HG03521 (cell line): ENCODE results near the gene MED13.

Experiments used
- ATAC-seq: cut with Tn5 transposase; IDR thresholded peaks from one replicate; pipeline ENCODE4 v1.9.1; 2021; ENCODE audit warnings: mild to moderate bottlenecking, moderate library complexity; ENCODE audit not compliant: unreplicated experiment

MED13 gene

GRCh38 chr17:62062302-62062701 lies 2.8 kb downstream of the MED13 start:
- ATAC-seq, result no peak

- ATAC-seq, result no peak
Observed at GRCh38 chr17:62059414-62059813, 5.7 kb downstream of the MED13 start.

GRCh38 chr17:62058611-62059010 lies 6.5 kb downstream of the MED13 start:
- no peak for ATAC-seq

- ATAC-seq, result no peak
Observed at GRCh38 chr17:62057696-62058095, 7.4 kb downstream of the MED13 start.

- no peak for ATAC-seq
Observed at GRCh38 chr17:62052765-62053338, 12.2 kb downstream of the MED13 start.

GRCh38 chr17:62051053-62051452 lies 14.0 kb downstream of the MED13 start:
- ATAC-seq, result no peak

- no peak for ATAC-seq
Observed at GRCh38 chr17:62049299-62049698, 15.8 kb downstream of the MED13 start.

GRCh38 chr17:62048262-62048661 lies 16.8 kb downstream of the MED13 start:
- no peak for ATAC-seq

- ATAC-seq, result no peak
Observed at GRCh38 chr17:62045517-62045916, 19.6 kb downstream of the MED13 start.

GRCh38 chr17:62045109-62045508 lies 20.0 kb downstream of the MED13 start:
- ATAC-seq, result no peak

GRCh38 chr17:62043602-62044001 lies 21.5 kb downstream of the MED13 start:
- no peak for ATAC-seq

GRCh38 chr17:62043140-62043539 lies 21.9 kb downstream of the MED13 start:
- no peak for ATAC-seq

- ATAC-seq, result no peak
Observed at GRCh38 chr17:62038248-62038647, 26.8 kb downstream of the MED13 start.

- ATAC-seq, result no peak
Observed at GRCh38 chr17:62033317-62033716, 31.8 kb downstream of the MED13 start.

- ATAC-seq, result no peak
Observed at GRCh38 chr17:62032480-62032879, 32.6 kb downstream of the MED13 start.

- ATAC-seq, result no peak
Observed at GRCh38 chr17:62030264-62030663, 34.8 kb downstream of the MED13 start.

- ATAC-seq, result no peak
Observed at GRCh38 chr17:62024866-62025265, 40.2 kb downstream of the MED13 start.

GRCh38 chr17:62017912-62018311 lies 47.2 kb downstream of the MED13 start:
- ATAC-seq, result no peak

- no peak for ATAC-seq
Observed at GRCh38 chr17:62017496-62017895, 47.6 kb downstream of the MED13 start.

- no peak for ATAC-seq
Observed at GRCh38 chr17:62014526-62014925, 50.6 kb downstream of the MED13 start.

- no peak for ATAC-seq
Observed at GRCh38 chr17:62009220-62009619, 55.9 kb downstream of the MED13 start.

GRCh38 chr17:62008294-62008693 lies 56.8 kb downstream of the MED13 start:
- ATAC-seq, result no peak

- ATAC-seq, result no peak
Observed at GRCh38 chr17:62004388-62004787, 60.7 kb downstream of the MED13 start.
